ENCODE measurements around the gene ZNF318. TPM values are rescaled to one million over a fixed set of nuclear protein-coding genes. Genes with fewer than 3 reads are reported as not detected.

The ZNF318 gene
- polyA plus RNA-seq, 1 donor from 2014 or later = 11.7 TPM

GRCh38 chr6:43292763-43293318 lies 76.6 kb downstream of the ZNF318 start:
- no peaks in the 10 kb centered on the region for H3F3A ChIP-seq (ENCODE audit: insufficient read depth, low read length, poor library complexity, severe bottlenecking)
- no peak overlapping the region for H3K4me3 ChIP-seq (ENCODE audit: low read length)
- H3K36me3 ChIP-seq (ENCODE audit: insufficient read depth, low read length) = no peaks in the 10 kb centered on the region
- H4K20me1 ChIP-seq (ENCODE audit: insufficient read depth) = no peaks in the 10 kb centered on the region
- no peaks in the 10 kb centered on the region for H3K9me3 ChIP-seq (ENCODE audit: low read length)
- no peak for TF ChIP-seq TAF1 (IDR thresholded peaks at IDR 0.05; ENCODE audit: low read depth)
- TF ChIP-seq MXI1 (conservative IDR thresholded peaks at IDR 0.05; ENCODE audit: poor library complexity, severe bottlenecking) = no peak
- no peak for TF ChIP-seq REST (IDR thresholded peaks at IDR 0.05; ENCODE audit: borderline replicate concordance)
- TF ChIP-seq, protein P1, sequence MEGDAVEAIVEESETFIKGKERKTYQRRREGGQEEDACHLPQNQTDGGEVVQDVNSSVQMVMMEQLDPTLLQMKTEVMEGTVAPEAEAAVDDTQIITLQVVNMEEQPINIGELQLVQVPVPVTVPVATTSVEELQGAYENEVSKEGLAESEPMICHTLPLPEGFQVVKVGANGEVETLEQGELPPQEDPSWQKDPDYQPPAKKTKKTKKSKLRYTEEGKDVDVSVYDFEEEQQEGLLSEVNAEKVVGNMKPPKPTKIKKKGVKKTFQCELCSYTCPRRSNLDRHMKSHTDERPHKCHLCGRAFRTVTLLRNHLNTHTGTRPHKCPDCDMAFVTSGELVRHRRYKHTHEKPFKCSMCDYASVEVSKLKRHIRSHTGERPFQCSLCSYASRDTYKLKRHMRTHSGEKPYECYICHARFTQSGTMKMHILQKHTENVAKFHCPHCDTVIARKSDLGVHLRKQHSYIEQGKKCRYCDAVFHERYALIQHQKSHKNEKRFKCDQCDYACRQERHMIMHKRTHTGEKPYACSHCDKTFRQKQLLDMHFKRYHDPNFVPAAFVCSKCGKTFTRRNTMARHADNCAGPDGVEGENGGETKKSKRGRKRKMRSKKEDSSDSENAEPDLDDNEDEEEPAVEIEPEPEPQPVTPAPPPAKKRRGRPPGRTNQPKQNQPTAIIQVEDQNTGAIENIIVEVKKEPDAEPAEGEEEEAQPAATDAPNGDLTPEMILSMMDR (IDR thresholded peaks at IDR 0.05; ENCODE audit: poor library complexity, severe bottlenecking) = no peak
- TF ChIP-seq EP300 (conservative IDR thresholded peaks at IDR 0.05; ENCODE audit: poor library complexity, severe bottlenecking) = no peak
- no peak for TF ChIP-seq POLR2AphosphoS5 (IDR thresholded peaks at IDR 0.05)
- no peak for TF ChIP-seq SMC3 (conservative IDR thresholded peaks at IDR 0.05; ENCODE audit: poor library complexity)
- no peak for TF ChIP-seq EZH2 (IDR thresholded peaks at IDR 0.05; ENCODE audit: borderline replicate concordance, insufficient read depth, low read length, poor library complexity, severe bottlenecking)
- no peak for TF ChIP-seq RAD21 (conservative IDR thresholded peaks at IDR 0.05)
- H3K27ac ChIP-seq (ENCODE audit: low read length) = no peak overlapping the region
- H3K9ac ChIP-seq (ENCODE audit: low read length) = no peak overlapping the region
- no peak overlapping the region for H3K4me2 ChIP-seq (ENCODE audit: low read length)
- H2AFZ ChIP-seq (ENCODE audit: low read depth, low read length) = no peak overlapping the region
- H3K79me2 ChIP-seq (replicated peaks; ENCODE audit: insufficient read depth, low read length) = no peaks in the 10 kb centered on the region
- no peaks in the 10 kb centered on the region for H3K27me3 ChIP-seq (ENCODE audit: insufficient read depth, low read depth, low read length)
- H3K9me2 ChIP-seq (ENCODE audit: insufficient read depth, low read length) = no peaks in the 10 kb centered on the region

GRCh38 chr6:43292341-43292740 lies 77.1 kb downstream of the ZNF318 start:
- Histone ChIP-seq H3K9me3 (ENCODE audit: low read length) (no peaks in the 10 kb centered on the region), H3K36me3 (ENCODE audit: insufficient read depth, low read length) (no peaks in the 10 kb centered on the region), H3K27me3 (ENCODE audit: insufficient read depth, low read depth, low read length) (no peaks in the 10 kb centered on the region), H3K27ac (ENCODE audit: low read length) (no peak overlapping the region), H3K9me2 (ENCODE audit: insufficient read depth, low read length) (no peaks in the 10 kb centered on the region), H4K20me1 (ENCODE audit: insufficient read depth) (no peaks in the 10 kb centered on the region), H2AFZ (ENCODE audit: low read depth, low read length) (no peak overlapping the region), H3K4me2 (ENCODE audit: low read length) (no peak overlapping the region), H3K9ac (ENCODE audit: low read length) (no peak overlapping the region), H3F3A (ENCODE audit: insufficient read depth, low read length, poor library complexity, severe bottlenecking) (no peaks in the 10 kb centered on the region), H3K4me3 (ENCODE audit: low read length) (no peak overlapping the region), H3K79me2 (replicated peaks; ENCODE audit: insufficient read depth, low read length) (no peaks in the 10 kb centered on the region)
- TF ChIP-seq, protein P1 (IDR thresholded peaks at IDR 0.05; ENCODE audit: poor library complexity, severe bottlenecking) = no peak
- TF ChIP-seq SMC3 (conservative IDR thresholded peaks at IDR 0.05; ENCODE audit: poor library complexity) = no peak
- TF ChIP-seq RAD21 (conservative IDR thresholded peaks at IDR 0.05) = no peak
- no peak for TF ChIP-seq MXI1 (conservative IDR thresholded peaks at IDR 0.05; ENCODE audit: poor library complexity, severe bottlenecking)
- no peak for TF ChIP-seq EZH2 (IDR thresholded peaks at IDR 0.05; ENCODE audit: borderline replicate concordance, insufficient read depth, low read length, poor library complexity, severe bottlenecking)
- no peak for TF ChIP-seq EP300 (conservative IDR thresholded peaks at IDR 0.05; ENCODE audit: poor library complexity, severe bottlenecking)
- no peak for TF ChIP-seq REST (IDR thresholded peaks at IDR 0.05; ENCODE audit: borderline replicate concordance)
- TF ChIP-seq TAF1 (IDR thresholded peaks at IDR 0.05; ENCODE audit: low read depth) = no peak
- TF ChIP-seq POLR2AphosphoS5 (IDR thresholded peaks at IDR 0.05) = no peak

Data from neural cell (in vitro differentiated cells).